Kidney epithelial cell (primary cell): ENCODE data around the gene TMEM220. TPM values are rescaled to one million over a fixed set of nuclear protein-coding genes. Genes with fewer than 3 reads are reported as not detected.

ENCODE experiments used
- DNase-seq: peaks from one replicate; pipeline ENCODE4 v3.0.0-alpha.2; 2010; ENCODE audit warnings: low read depth
- H3K27me3 ChIP-seq: 2 replicates; pipeline ENCODE4 v1.6.0; 2011; ENCODE audit warnings: low read length; ENCODE audit not compliant: control insufficient read depth, insufficient read depth
- H3K36me3 ChIP-seq: 2 replicates; pipeline ENCODE4 v1.5.1; 2011; ENCODE audit warnings: low read length; ENCODE audit not compliant: control insufficient read depth, insufficient read depth
- H3K4me3 ChIP-seq: 2 replicates; pipeline ENCODE4 v1.5.1; 2011; ENCODE audit warnings: low read depth, mild to moderate bottlenecking, control low read depth, low read length
- CTCF ChIP-seq: IDR thresholded peaks from 2 replicates; pipeline ENCODE4 v1.5.1; 2011; ENCODE audit warnings: mild to moderate bottlenecking, moderate library complexity, low read length, control low read depth, inconsistent platforms; ENCODE audit not compliant: insufficient read depth, poor library complexity, severe bottlenecking
- total RNA-seq: library from RNA; depleted of rRNA; stranded (reverse); fragments of >200 nt; gene quantifications from 2 replicates; pipeline ENCODE4 v1.2.3, GENCODE V29; 2015

TMEM220 gene
- total RNA-seq, 1 donor from 2014 or later: 2.8 TPM

- H3K27me3 ChIP-seq: no peaks in the 10 kb centered on the region
- H3K4me3 ChIP-seq: no peak overlapping the region
- TF ChIP-seq CTCF: no peak
- DNase-seq: no peak
- H3K36me3 ChIP-seq: peaks cover 5% of the 10 kb centered on the region
Observed at GRCh38 chr17:10681866-10682446, 47.9 kb downstream of the TMEM220 start.

GRCh38 chr17:10674704-10675103 lies 55.1 kb downstream of the TMEM220 start:
- Histone ChIP-seq H3K4me3 (no peak overlapping the region), H3K27me3 (no peaks in the 10 kb centered on the region), H3K36me3 (peaks cover 1% of the 10 kb centered on the region)
- no peak for DNase-seq
- no peak for TF ChIP-seq CTCF

GRCh38 chr17:10673312-10673711 lies 56.5 kb downstream of the TMEM220 start:
- Histone ChIP-seq H3K4me3 (no peak overlapping the region), H3K36me3 (peaks cover 1% of the 10 kb centered on the region), H3K27me3 (no peaks in the 10 kb centered on the region)
- DNase-seq: no peak
- TF ChIP-seq CTCF: no peak

GRCh38 chr17:10668775-10669174 lies 61.0 kb downstream of the TMEM220 start:
- TF ChIP-seq CTCF: no peak
- DNase-seq: no peak
- no peak overlapping the region for H3K4me3 ChIP-seq
- H3K27me3 ChIP-seq: no peaks in the 10 kb centered on the region
- no peaks in the 10 kb centered on the region for H3K36me3 ChIP-seq

- no peaks in the 10 kb centered on the region for H3K36me3 ChIP-seq
- no peak for DNase-seq
- H3K4me3 ChIP-seq: no peak overlapping the region
- no peak for TF ChIP-seq CTCF
- H3K27me3 ChIP-seq: no peaks in the 10 kb centered on the region
Observed at GRCh38 chr17:10666906-10667305, 62.9 kb downstream of the TMEM220 start.

GRCh38 chr17:10664571-10664970 lies 65.3 kb downstream of the TMEM220 start:
- DNase-seq: no peak
- H3K36me3 ChIP-seq: no peaks in the 10 kb centered on the region
- no peaks in the 10 kb centered on the region for H3K27me3 ChIP-seq
- H3K4me3 ChIP-seq: no peak overlapping the region
- no peak for TF ChIP-seq CTCF
